Tongue (tissue), 2 donors: ENCODE measurements around the gene C15orf61. TPM values are rescaled to one million over a fixed set of nuclear protein-coding genes. Genes with fewer than 3 reads are reported as not detected.

ENCODE experiments used
- DNase-seq: peaks from one replicate; pipeline ENCODE4 v3.0.0-alpha.2; 2015
- total RNA-seq: library from RNA; depleted of rRNA; stranded (reverse); fragments of >200 nt; gene quantifications from one replicate; pipeline ENCODE4 v1.2.3, GENCODE V29; 2014

C15orf61 gene
- total RNA-seq: 7.9 TPM

- peak; percentile 92 for DNase-seq
Measured at GRCh38 chr15:67521029-67521782, at the start of gene C15orf61. TSS of gene C15orf61 (plus strand) at chr15:67521131. CDS start at chr15:67521249, 118 bp downstream.

- DNase-seq: no peak
Measured at GRCh38 chr15:67472957-67473356, 48.0 kb upstream of the C15orf61 start.

- DNase-seq: no peak
Measured at GRCh38 chr15:67474405-67475110, 46.4 kb upstream of the C15orf61 start.

- peak; percentile 43 for DNase-seq
Measured at GRCh38 chr15:67479781-67480505, 41.0 kb upstream of the C15orf61 start.

GRCh38 chr15:67480741-67481140 lies 40.2 kb upstream of the C15orf61 start:
- no peak for DNase-seq

- DNase-seq: no peak
Measured at GRCh38 chr15:67481680-67482079, 39.3 kb upstream of the C15orf61 start.

GRCh38 chr15:67495585-67495984 lies 25.3 kb upstream of the C15orf61 start:
- no peak for DNase-seq

- peak; percentile 53 for DNase-seq
Measured at GRCh38 chr15:67501177-67501835, 19.6 kb upstream of the C15orf61 start.

- no peak for DNase-seq
Measured at GRCh38 chr15:67501836-67502461, 19.0 kb upstream of the C15orf61 start.

- no peak for DNase-seq
Measured at GRCh38 chr15:67504056-67504455, 16.9 kb upstream of the C15orf61 start.

- no peak for DNase-seq
Measured at GRCh38 chr15:67504796-67505195, 16.1 kb upstream of the C15orf61 start.

- DNase-seq: no peak
Measured at GRCh38 chr15:67505675-67506572, 15.0 kb upstream of the C15orf61 start.

GRCh38 chr15:67506775-67507747 lies 13.9 kb upstream of the C15orf61 start:
- no peak for DNase-seq

GRCh38 chr15:67508407-67508806 lies 12.5 kb upstream of the C15orf61 start:
- DNase-seq: no peak

GRCh38 chr15:67509918-67510317 lies 11.0 kb upstream of the C15orf61 start:
- no peak for DNase-seq

- DNase-seq: no peak
Measured at GRCh38 chr15:67510597-67511190, 10.2 kb upstream of the C15orf61 start.

- DNase-seq: no peak
Measured at GRCh38 chr15:67511606-67512005, 9.3 kb upstream of the C15orf61 start.

- no peak for DNase-seq
Measured at GRCh38 chr15:67512140-67512539, 8.8 kb upstream of the C15orf61 start.
